ENCODE data around the gene DDR1.

DDR1 gene

DNA sequence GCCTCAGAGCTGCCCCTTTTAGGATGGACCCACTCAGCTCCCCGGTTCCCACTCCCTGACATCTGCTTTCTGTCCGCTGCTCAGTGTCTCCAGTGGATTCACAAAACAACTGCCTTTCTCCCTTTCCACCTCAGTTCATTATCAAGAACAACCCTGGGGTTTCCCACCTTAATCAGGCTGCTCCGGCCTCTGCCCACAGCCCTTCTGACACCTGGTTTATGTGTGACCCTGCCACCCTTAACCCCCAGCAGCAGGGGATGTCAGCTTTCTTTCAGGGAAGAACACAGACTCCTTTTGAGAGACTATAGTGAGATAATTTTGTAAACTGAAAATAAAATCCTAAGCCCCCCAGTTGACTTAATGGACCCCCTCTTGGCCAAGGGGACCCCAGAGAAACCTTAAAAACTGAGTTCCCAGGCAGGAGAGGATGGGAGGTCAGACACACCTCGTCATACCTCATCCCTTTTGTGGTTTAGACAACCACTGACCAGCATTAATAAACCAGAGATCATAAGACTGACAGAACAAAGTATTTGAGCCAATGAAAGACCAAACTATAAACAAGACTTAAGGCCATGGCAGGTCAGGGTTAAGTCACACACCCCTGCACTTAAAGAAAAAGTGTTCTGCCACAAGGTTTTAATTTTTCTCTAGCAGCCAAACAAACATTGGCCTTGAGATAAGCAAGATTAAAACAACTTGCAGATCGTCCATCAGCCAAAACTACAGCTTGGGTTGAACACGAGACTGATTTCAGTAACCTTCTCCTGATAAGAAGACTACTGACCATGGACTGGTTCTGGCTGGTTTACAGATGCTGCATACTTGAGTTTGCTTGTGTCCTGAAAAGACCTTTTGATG lies 42.4 kb upstream of the DDR1 start:
- no peak overlapping the region for H3K4me3 ChIP-seq (ENCODE audit: low read depth, low read length)
- DNase-seq (ENCODE audit: low read depth): no peak
- no peak for TF ChIP-seq MYC (IDR thresholded peaks at IDR 0.05; ENCODE audit: low read depth, low read length)
- TF ChIP-seq, protein P1, sequence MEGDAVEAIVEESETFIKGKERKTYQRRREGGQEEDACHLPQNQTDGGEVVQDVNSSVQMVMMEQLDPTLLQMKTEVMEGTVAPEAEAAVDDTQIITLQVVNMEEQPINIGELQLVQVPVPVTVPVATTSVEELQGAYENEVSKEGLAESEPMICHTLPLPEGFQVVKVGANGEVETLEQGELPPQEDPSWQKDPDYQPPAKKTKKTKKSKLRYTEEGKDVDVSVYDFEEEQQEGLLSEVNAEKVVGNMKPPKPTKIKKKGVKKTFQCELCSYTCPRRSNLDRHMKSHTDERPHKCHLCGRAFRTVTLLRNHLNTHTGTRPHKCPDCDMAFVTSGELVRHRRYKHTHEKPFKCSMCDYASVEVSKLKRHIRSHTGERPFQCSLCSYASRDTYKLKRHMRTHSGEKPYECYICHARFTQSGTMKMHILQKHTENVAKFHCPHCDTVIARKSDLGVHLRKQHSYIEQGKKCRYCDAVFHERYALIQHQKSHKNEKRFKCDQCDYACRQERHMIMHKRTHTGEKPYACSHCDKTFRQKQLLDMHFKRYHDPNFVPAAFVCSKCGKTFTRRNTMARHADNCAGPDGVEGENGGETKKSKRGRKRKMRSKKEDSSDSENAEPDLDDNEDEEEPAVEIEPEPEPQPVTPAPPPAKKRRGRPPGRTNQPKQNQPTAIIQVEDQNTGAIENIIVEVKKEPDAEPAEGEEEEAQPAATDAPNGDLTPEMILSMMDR (IDR thresholded peaks at IDR 0.05; ENCODE audit: low read depth, low read length): no peak
- no peak for TF ChIP-seq POLR2A (IDR thresholded peaks at IDR 0.05; ENCODE audit: extremely low read depth, insufficient read length)
- TF ChIP-seq, protein P2, sequence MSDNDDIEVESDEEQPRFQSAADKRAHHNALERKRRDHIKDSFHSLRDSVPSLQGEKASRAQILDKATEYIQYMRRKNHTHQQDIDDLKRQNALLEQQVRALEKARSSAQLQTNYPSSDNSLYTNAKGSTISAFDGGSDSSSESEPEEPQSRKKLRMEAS (IDR thresholded peaks at IDR 0.05; ENCODE audit: low read depth, low read length): no peak

DNA sequence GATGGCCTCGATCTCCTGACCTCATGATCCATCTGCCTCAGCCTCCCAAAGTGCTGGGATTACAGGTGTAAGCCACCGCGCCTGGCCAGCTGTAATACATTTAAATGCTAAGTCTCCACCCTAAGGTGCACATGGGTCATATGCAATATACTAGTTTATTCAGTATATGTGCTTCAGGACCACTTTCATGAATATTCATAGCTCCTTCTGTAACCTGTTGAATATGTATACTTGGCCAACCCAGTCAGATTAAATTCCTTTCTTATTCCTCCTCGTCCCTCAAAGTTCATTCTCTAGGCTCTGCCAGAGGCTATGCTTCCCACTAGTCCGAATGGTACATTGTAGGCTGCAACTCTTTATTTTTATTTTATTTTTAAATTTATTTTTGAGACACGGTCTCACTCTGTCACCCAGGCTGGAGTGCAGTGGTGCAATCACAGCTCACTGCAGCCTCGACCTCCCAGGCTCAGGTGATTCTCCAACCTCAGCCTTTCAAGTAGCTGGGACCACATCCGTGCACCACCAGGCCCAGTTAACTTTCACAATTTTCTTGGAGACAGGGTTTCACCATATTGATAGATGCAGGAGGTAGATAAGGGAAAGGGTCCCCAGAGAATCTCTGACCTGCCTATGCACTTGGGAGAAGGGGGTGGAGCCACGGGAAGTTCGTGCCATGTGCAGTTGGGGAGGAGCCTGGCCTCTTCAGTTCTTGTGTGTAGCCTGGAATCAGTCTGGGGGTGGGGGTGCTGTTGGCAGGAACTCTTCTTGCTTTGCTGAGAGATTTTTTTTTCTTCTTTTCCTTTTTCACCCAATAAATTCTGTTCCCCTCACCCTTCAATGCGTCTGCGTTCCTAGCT lies 41.3 kb upstream of the DDR1 start:
- no peak overlapping the region for H3K4me3 ChIP-seq (ENCODE audit: low read depth, low read length)
- peak; percentile 89 for DNase-seq (ENCODE audit: low read depth)
- TF ChIP-seq, protein P2 (IDR thresholded peaks at IDR 0.05; ENCODE audit: low read depth, low read length): no peak
- TF ChIP-seq POLR2A (IDR thresholded peaks at IDR 0.05; ENCODE audit: extremely low read depth, insufficient read length): no peak
- TF ChIP-seq, protein P1 (IDR thresholded peaks at IDR 0.05; ENCODE audit: low read depth, low read length): no peak
- no peak for TF ChIP-seq MYC (IDR thresholded peaks at IDR 0.05; ENCODE audit: low read depth, low read length)

DNA sequence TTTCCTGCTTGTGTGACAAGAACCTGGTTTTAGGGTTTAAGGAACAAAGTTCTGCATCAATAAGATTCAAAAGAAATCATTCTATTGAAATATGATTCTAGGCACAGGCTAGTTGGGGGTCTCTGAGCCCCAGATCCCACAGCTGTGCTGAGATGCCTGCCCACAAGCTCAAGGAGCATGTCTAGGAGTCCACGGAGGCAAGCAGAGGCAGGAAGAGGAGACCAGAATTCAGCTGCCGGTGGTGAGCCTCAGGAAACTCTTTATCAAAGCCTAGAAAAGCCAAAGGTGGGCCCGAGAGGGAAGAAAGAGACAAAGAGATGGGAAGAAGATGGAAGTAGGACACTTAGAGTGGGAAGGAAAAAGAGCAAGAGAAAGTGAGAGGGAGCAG lies 40.7 kb upstream of the DDR1 start:
- DNase-seq (ENCODE audit: low read depth): no peak
- no peak overlapping the region for H3K4me3 ChIP-seq (ENCODE audit: low read depth, low read length)

DNA sequence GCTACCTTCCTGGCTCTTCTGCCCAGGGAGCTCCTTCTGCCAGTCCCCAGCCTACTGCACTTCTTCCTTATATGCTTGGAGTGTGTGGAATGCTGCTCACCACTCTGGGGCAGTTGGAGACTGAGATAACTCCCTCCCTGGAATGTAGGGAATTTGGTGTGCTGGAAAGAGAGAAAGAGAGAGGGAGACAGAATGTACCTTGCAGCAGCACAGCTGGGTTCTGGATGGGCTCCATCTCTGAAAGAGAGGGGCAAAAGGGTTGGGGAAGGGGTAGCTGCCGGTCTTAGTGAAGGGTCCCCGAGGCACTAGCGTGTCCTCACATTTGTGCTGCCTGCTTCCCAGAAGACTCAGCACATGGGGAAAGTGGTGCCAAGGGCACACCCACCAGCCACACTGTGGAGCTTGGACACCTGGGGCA lies 40.2 kb upstream of the DDR1 start:
- DNase-seq (ENCODE audit: low read depth): no peak
- no peak overlapping the region for H3K4me3 ChIP-seq (ENCODE audit: low read depth, low read length)
- TF ChIP-seq MYC (IDR thresholded peaks at IDR 0.05; ENCODE audit: low read depth, low read length): no peak
- TF ChIP-seq, protein P1 (IDR thresholded peaks at IDR 0.05; ENCODE audit: low read depth, low read length): no peak
- TF ChIP-seq, protein P2 (IDR thresholded peaks at IDR 0.05; ENCODE audit: low read depth, low read length): no peak
- no peak for TF ChIP-seq POLR2A (IDR thresholded peaks at IDR 0.05; ENCODE audit: extremely low read depth, insufficient read length)

More for the DNA sequence above, 40.7 kb upstream of the DDR1 start:
- TF ChIP-seq, protein P2 (IDR thresholded peaks at IDR 0.05; ENCODE audit: low read depth, low read length): no peak
- TF ChIP-seq MYC (IDR thresholded peaks at IDR 0.05; ENCODE audit: low read depth, low read length): no peak
- TF ChIP-seq, protein P1 (IDR thresholded peaks at IDR 0.05; ENCODE audit: low read depth, low read length): no peak
- TF ChIP-seq POLR2A (IDR thresholded peaks at IDR 0.05; ENCODE audit: extremely low read depth, insufficient read length): no peak

DNA sequence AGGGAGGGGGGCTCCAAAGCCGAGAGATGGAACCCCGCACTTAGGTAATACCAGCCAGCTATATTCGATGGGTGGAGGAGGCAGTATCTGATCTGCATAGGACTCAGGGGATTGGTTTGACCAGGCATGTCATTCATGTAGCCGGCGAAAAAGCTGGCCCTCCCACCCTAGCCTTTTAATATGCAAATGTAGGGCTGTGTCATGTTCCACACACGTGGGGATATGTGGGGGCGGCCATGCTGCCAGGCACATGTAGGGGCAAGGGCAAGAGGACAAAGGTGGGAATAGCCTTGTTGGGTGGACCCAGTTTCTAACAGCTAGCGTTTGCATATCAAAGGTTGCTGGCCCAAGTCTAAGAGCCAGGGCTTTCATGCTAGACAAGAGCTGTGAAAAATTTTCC lies 39.1 kb upstream of the DDR1 start:
- DNase-seq (ENCODE audit: low read depth): no peak
- no peak overlapping the region for H3K4me3 ChIP-seq (ENCODE audit: low read depth, low read length)
- TF ChIP-seq, protein P1 (IDR thresholded peaks at IDR 0.05; ENCODE audit: low read depth, low read length): no peak
- TF ChIP-seq MYC (IDR thresholded peaks at IDR 0.05; ENCODE audit: low read depth, low read length) (no peak), POLR2A (IDR thresholded peaks at IDR 0.05; ENCODE audit: extremely low read depth, insufficient read length) (no peak)
- TF ChIP-seq, protein P2 (IDR thresholded peaks at IDR 0.05; ENCODE audit: low read depth, low read length): no peak

Measured in NB4 (cell line).